Smooth muscle cell of the brain vasculature (primary cell): ENCODE results near the gene CD109.
"Not testable (repeated sequence)": the region's sequence is repeated elsewhere in the genome, so short reads cannot be mapped to it uniquely, and the experiment has no call there.

Source experiments
- DNase-seq: peaks from one replicate; pipeline ENCODE4 v3.0.0-alpha.2; 2012; ENCODE audit warnings: low read depth, low spot score

The CD109 gene

GRCh38 chr6:73784726-73785505 lies 88.9 kb downstream of the CD109 start:
- DNase-seq: no peak

- DNase-seq: no peak
Observed at GRCh38 chr6:73790574-73790973, 94.6 kb downstream of the CD109 start.

- DNase-seq: no peak
Observed at GRCh38 chr6:73791336-73791735, 95.3 kb downstream of the CD109 start.

- no peak for DNase-seq
Observed at GRCh38 chr6:73792738-73793137, 96.7 kb downstream of the CD109 start.

- DNase-seq: no peak
Observed at GRCh38 chr6:73796881-73797280, 100.9 kb downstream of the CD109 start.

- DNase-seq: no peak
Observed at GRCh38 chr6:73797861-73798260, 101.9 kb downstream of the CD109 start.

- DNase-seq: peak; percentile 49
Observed at GRCh38 chr6:73798592-73798991, 102.6 kb downstream of the CD109 start.

- DNase-seq: no peak
Observed at GRCh38 chr6:73800997-73801396, 105.0 kb downstream of the CD109 start.

- DNase-seq: no peak
Observed at GRCh38 chr6:73801652-73802268, 105.8 kb downstream of the CD109 start.

- DNase-seq: no peak
Observed at GRCh38 chr6:73802366-73802765, 106.4 kb downstream of the CD109 start.

- DNase-seq: peak; percentile 7
Observed at GRCh38 chr6:73803562-73804241, 107.7 kb downstream of the CD109 start.

- not testable (repeated sequence) for DNase-seq
Observed at GRCh38 chr6:73805221-73805620, 109.2 kb downstream of the CD109 start.

GRCh38 chr6:73805982-73806381 lies 110.0 kb downstream of the CD109 start:
- DNase-seq: not testable (repeated sequence)

- DNase-seq: no peak
Observed at GRCh38 chr6:73811706-73812105, 115.7 kb downstream of the CD109 start.

GRCh38 chr6:73817253-73817652 lies 121.2 kb downstream of the CD109 start:
- DNase-seq: no peak

- DNase-seq: no peak
Observed at GRCh38 chr6:73823046-73823735, 127.2 kb downstream of the CD109 start.

GRCh38 chr6:73823832-73824231 lies 127.8 kb downstream of the CD109 start:
- DNase-seq: no peak

GRCh38 chr6:73826571-73826970 lies 130.6 kb downstream of the CD109 start:
- no peak for DNase-seq

- DNase-seq: no peak
Observed at GRCh38 chr6:73830119-73830518, 134.1 kb downstream of the CD109 start.

- DNase-seq: no peak
Observed at GRCh38 chr6:73832313-73832712, 136.3 kb downstream of the CD109 start.

GRCh38 chr6:73844696-73845095 lies 148.7 kb downstream of the CD109 start:
- DNase-seq: not testable (repeated sequence)

- not testable (repeated sequence) for DNase-seq
Observed at GRCh38 chr6:73851048-73851447, 155.0 kb downstream of the CD109 start.
